ENCODE results near the gene PALLD. TPM values are rescaled to one million over a fixed set of nuclear protein-coding genes. Genes with fewer than 3 reads are reported as not detected.

The PALLD gene
- total and polyA plus RNA-seq, 12 donors = 30.3 to 203 (median 90.5) TPM

- Histone ChIP-seq H3K4me1 (replicated peaks in 1 of 2) (no peaks in the 10 kb centered on the region), H3K9me3 (replicated peaks in 1 of 3) (no peaks in the 10 kb centered on the region), H3K27me3 (no peaks in the 10 kb centered on the region), H3K4me3 (no peak overlapping the region), H3K36me3 (replicated peaks in 1 of 2) (no peaks in the 10 kb centered on the region), H3K27ac (no peak overlapping the region)
- 90 to 95% (median 92%) methylated on average over 3 of the region's 3 CpGs for WGBS, 4 donors
- intact Hi-C loops (cut with DNase I) = no loop called here
- DNase-seq = no peak
- no peak for TF ChIP-seq CTCF (IDR thresholded peaks at IDR 0.05)
- no peak for TF ChIP-seq POLR2A (IDR thresholded peaks at IDR 0.05)
Observed at GRCh38 chr4:168557658-168558057, 60.8 kb downstream of the PALLD start.

- H3K9me3 ChIP-seq (replicated peaks in 1 of 3) = no peaks in the 10 kb centered on the region
- intact Hi-C loops (cut with DNase I) = no loop called here
- H3K36me3 ChIP-seq (replicated peaks in 1 of 2) = no peaks in the 10 kb centered on the region
- H3K4me1 ChIP-seq (replicated peaks in 1 of 2) = no peaks in the 10 kb centered on the region
- H3K27ac ChIP-seq = no peak overlapping the region
- WGBS, 4 donors = 39 to 66% (median 57%) methylated on average over 1 of the region's 1 CpG
- H3K4me3 ChIP-seq = no peak overlapping the region
- DNase-seq = no peak
- TF ChIP-seq POLR2A (IDR thresholded peaks at IDR 0.05) (no peak), CTCF (IDR thresholded peaks at IDR 0.05) (no peak)
- H3K27me3 ChIP-seq = no peaks in the 10 kb centered on the region
Observed at GRCh38 chr4:168558599-168558998, 61.7 kb downstream of the PALLD start.

DNA sequence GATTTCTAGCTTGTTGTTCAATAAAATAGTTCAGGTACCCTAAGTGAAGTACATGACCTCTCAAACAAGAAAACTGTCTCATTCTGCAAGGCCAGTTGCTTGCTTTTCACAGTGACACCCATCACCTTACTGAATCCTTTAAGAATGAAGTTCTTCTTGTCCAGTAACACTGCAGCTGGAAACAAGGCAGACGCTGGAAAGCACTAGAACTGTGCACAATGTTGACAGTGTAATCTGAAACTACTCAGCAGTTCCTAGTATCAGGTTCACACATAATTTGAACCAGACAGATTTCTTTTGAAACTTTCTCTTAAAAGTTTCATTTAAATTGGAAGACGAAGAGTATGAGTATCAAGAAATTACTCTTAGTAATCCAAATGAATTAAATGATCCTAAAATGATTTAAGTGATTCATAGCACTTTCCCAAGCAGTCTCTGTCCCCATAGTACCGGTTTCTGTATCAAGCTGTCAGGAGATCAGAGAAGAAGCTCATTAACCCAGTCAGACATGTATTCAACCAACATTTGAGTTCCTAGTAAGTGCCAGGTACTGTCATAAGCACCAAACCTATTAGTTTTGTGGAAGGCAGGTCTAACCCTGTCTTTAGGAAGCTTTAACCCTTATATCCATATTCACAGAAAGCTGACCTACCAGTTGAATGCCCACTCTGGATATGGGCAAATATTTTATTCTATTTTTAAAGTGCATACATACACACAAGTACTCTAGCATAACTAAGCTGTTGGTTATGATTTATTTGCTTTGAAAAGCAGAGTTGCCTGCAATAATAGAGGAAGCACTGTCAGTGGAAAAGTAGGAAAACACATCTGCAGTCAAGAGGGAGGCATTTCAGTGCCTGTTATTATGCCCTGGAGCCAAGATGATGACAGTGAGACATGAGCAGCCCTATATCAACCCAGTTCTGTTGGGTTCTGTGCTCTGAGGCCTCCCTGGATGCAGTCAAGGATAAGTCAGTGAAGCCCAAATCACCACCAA, 63.6 kb downstream of the PALLD start:
- Histone ChIP-seq H3K4me3 (no peak overlapping the region), H3K27me3 (no peaks in the 10 kb centered on the region), H3K9me3 (replicated peaks in 1 of 3) (no peaks in the 10 kb centered on the region), H3K4me1 (replicated peaks in 1 of 2) (no peaks in the 10 kb centered on the region), H3K27ac (no peak overlapping the region), H3K36me3 (replicated peaks in 1 of 2) (no peaks in the 10 kb centered on the region)
- no peak for TF ChIP-seq POLR2A (IDR thresholded peaks at IDR 0.05)
- no peak for TF ChIP-seq CTCF (IDR thresholded peaks at IDR 0.05)
- no peak for DNase-seq
- 60 to 68% (median 64%) methylated on average over 3 of the region's 3 CpGs for WGBS, 4 donors
- intact Hi-C loops (cut with DNase I) = no loop called here

GRCh38 chr4:168562041-168562571, 65.3 kb downstream of the PALLD start:
- H3K4me1 ChIP-seq (replicated peaks in 1 of 2) = no peaks in the 10 kb centered on the region
- H3K27me3 ChIP-seq = no peaks in the 10 kb centered on the region
- DNase-seq = no peak
- H3K36me3 ChIP-seq (replicated peaks in 1 of 2) = no peaks in the 10 kb centered on the region
- no peak overlapping the region for H3K4me3 ChIP-seq
- no peak overlapping the region for H3K27ac ChIP-seq
- no peaks in the 10 kb centered on the region for H3K9me3 ChIP-seq (replicated peaks in 1 of 3)
- TF ChIP-seq POLR2A (IDR thresholded peaks at IDR 0.05) = no peak
- TF ChIP-seq CTCF (IDR thresholded peaks at IDR 0.05) = no peak
- 68 to 71% (median 71%) methylated on average over 3 of the region's 3 CpGs for WGBS, 4 donors
- intact Hi-C loops (cut with DNase I) = no loop called here
